Prostate gland (tissue), 2 donors: ENCODE measurements around the gene NUPR1. TPM values are rescaled to one million over a fixed set of nuclear protein-coding genes. Genes with fewer than 3 reads are reported as not detected.
A peak's percentile ranks its signal among the peaks of the same experiment; 100 is the strongest.

ENCODE experiments used
- DNase-seq: peaks from one replicate; pipeline ENCODE4 v3.0.0-alpha.2; 2019; ENCODE audit warnings: low spot score
- H3K27ac ChIP-seq, 2 donors: fragments of 200-600 bp; sonication (generic); 2 replicates each; pipeline ENCODE4 v1.5.1; 2017 to 2019
- H3K27me3 ChIP-seq: fragments of 200-600 bp; sonication (generic); replicated peaks from 2 replicates; pipeline ENCODE4 v1.5.1; 2019; ENCODE audit not compliant: insufficient read depth
- H3K36me3 ChIP-seq, 2 donors: fragments of 200-600 bp; sonication (generic); 1 replicate in 1 of 2; 2 replicates in 1 of 2; pipeline versions ENCODE4 v1.5.1 to v1.8.1; 2017 to 2019
- H3K4me1 ChIP-seq: fragments of 200-600 bp; sonication (generic); replicated peaks from 2 replicates; pipeline ENCODE4 v1.5.1; 2019
- H3K4me3 ChIP-seq, 2 donors: fragments of 200-600 bp; sonication (generic); 2 replicates each; pipeline ENCODE4 v1.5.1; 2017 to 2019
- H3K9me3 ChIP-seq: fragments of 200-600 bp; sonication (generic); 2 replicates; pipeline ENCODE4 v1.5.1; 2017
- POLR2A ChIP-seq: fragments of 450-650 bp; IDR thresholded peaks from one replicate; pipeline ENCODE4 v1.6.1; 2016; ENCODE audit warnings: antibody characterized with exemption, mild to moderate bottlenecking
- POLR2AphosphoS5 ChIP-seq: sonication (generic); formaldehyde crosslinking; IDR thresholded peaks from one replicate; pipeline ENCODE4 v1.6.1; 2017; ENCODE audit warnings: antibody characterized with exemption
- WGBS: methylation state at CpG from one replicate; pipeline ENCODE4 v1.1.5; 2018; 5-methylcytosine and 5-hydroxymethylcytosine counted together
- intact Hi-C: fragments of 100-400 bp; cut with DNase I; formaldehyde crosslinking; loops from one replicate; pipeline ENCODE4 v1.14.2; 2022
- total RNA-seq, 2 donors: library from RNA; depleted of rRNA; stranded (reverse); fragments of >200 nt; gene quantifications; one replicate each; pipeline ENCODE4 v1.1.0, GENCODE V29; 2016
- TF ChIP-seq, protein P1 (sequence below), 4 experiments: fragments of 200-600 bp in 2 of 4; fragments of 450-650 bp in 2 of 4; sonication (generic) in 2 of 4; IDR thresholded peaks; 1 replicate in 3 of 4; 2 replicates in 1 of 4; pipeline ENCODE4 v1.5.1; 2016 to 2019; ENCODE audit warnings: antibody characterized with exemption in 4 of 4, mild to moderate bottlenecking in 2 of 4, moderate library complexity in 2 of 4

Gene NUPR1, protein sequence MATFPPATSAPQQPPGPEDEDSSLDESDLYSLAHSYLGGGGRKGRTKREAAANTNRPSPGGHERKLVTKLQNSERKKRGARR
- total RNA-seq: 100 to 1,000 TPM in 1 of 2 donors, 10 to 100 TPM in 1; 79.6 to 107 TPM

DNA sequence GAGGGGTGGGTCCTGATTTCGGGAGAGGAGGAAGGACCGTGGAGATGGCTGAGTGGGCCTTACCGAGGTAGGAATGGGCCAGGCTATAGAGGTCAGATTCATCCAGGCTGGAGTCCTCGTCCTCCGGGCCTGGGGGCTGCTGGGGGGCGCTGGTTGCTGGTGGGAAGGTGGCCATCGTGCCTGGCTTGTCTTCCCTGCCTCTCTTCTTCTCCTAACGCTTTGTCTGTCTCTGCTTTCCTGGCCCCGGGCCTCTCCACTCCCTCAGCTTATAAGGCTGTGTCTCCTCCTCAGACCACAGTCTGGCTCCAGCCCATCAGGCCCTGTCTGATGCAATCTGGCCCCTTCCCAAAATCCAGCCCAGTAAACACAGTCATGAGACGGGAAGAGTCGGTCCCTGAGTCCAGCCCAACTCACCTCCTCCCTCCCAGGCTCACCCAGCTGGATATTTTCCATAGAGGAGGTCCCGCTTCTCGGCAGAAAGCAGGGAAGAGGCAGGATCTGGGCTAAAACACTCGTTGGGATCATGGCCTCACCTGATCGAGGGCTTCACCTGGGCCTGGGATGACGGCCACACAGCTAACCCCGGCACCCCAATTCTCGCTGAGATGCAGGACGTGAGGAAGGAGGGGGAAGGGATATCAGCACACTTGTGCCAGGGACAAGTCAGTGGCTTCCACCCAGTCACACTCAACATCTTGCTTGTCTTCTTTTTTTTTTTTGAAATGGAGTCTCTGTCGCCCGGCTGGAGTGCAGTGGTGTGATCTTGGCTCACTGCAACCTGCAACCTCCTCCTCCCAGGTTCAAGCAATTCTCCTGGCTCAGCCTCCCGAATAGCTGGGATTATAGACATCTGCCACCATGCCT lies at the start of gene NUPR1:
Gene NUPR1, minus strand, starts transcription at position 242 of the 864 bp plus-strand sequence. Its CDS starts 67 bp downstream, at position 175.
- Histone ChIP-seq H3K27me3 (no peaks in the 10 kb centered on the region), H3K27ac (peak within 1 kb of the TSS; percentile 94 to 95), H3K4me1 (no peaks in the 10 kb centered on the region), H3K4me3 (peak within 1 kb of the TSS; percentile 36 to 49), H3K9me3 (no peaks in the 10 kb centered on the region), H3K36me3 (no peaks in the 10 kb centered on the region)
- TF ChIP-seq POLR2AphosphoS5: peak; percentile 100
- TF ChIP-seq, protein P1, sequence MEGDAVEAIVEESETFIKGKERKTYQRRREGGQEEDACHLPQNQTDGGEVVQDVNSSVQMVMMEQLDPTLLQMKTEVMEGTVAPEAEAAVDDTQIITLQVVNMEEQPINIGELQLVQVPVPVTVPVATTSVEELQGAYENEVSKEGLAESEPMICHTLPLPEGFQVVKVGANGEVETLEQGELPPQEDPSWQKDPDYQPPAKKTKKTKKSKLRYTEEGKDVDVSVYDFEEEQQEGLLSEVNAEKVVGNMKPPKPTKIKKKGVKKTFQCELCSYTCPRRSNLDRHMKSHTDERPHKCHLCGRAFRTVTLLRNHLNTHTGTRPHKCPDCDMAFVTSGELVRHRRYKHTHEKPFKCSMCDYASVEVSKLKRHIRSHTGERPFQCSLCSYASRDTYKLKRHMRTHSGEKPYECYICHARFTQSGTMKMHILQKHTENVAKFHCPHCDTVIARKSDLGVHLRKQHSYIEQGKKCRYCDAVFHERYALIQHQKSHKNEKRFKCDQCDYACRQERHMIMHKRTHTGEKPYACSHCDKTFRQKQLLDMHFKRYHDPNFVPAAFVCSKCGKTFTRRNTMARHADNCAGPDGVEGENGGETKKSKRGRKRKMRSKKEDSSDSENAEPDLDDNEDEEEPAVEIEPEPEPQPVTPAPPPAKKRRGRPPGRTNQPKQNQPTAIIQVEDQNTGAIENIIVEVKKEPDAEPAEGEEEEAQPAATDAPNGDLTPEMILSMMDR (IDR thresholded peaks at IDR 0.05): no peak
- TF ChIP-seq POLR2A: peak; percentile 93
- intact Hi-C loops: loop anchor here (5.0 kb wide), 1 partner anchor 47 kb away; the partner anchor contains the start of genes APOBR and CLN3
- WGBS: 7% methylated on average over 22 of the region's 22 CpGs
- DNase-seq: peak; percentile 99

DNA sequence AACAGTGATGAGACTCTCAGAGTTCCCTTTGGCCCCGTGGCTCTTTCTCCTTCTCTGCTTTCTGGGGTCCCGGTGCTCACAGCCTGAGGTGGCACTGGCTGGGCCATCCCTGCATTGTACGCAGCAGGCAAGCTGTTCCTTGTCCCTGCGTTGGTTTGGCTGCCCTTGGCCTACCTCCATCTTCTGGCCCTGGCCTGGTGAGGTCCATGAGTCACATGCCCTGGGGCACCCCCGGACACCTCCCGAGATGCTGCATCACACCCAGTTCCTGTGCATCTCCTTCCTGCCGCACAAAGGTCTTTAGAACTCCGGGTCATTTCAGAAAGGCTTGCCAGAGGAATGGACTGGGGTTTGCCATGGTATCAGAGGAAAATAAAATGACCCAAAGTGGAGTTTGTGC lies 48.6 kb upstream of the NUPR1 start:
- intact Hi-C loops: loop anchor here (10.0 kb wide), 1 partner anchor 283 kb away; no protein-coding TSS in a partner anchor
- WGBS: 81% methylated on average over 8 of the region's 8 CpGs
- no peaks in the 10 kb centered on the region for H3K27me3 ChIP-seq
- H3K4me1 ChIP-seq: no peaks in the 10 kb centered on the region
- DNase-seq: no peak
- H3K36me3 ChIP-seq: peaks cover 12% of the 10 kb centered on the region in 2 donors
- TF ChIP-seq, protein P1 (IDR thresholded peaks at IDR 0.05): no peak
- TF ChIP-seq POLR2A: no peak
- no peak for TF ChIP-seq POLR2AphosphoS5
- no peak overlapping the region for H3K27ac ChIP-seq
- H3K4me3 ChIP-seq: no peak overlapping the region
- no peaks in the 10 kb centered on the region for H3K9me3 ChIP-seq

DNA sequence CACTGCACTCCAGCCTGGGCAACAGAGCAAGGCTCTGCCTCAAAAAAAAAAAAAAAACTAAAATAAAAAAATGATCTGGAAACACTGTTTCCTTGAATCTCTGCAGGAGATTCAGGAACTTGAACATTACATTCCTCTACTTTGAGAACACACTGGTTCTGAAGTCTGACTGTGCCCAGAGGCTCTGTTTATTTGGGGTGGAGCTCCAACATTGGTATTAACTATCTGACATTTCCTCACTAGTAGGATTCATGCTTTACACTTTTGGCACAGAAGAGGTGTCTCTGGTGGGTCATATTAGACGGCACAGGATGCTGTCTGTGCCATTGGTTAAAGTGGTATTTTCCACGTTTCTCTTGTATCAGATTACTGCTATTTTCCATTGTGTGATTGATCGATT lies 47.7 kb upstream of the NUPR1 start:
- no peak overlapping the region for H3K4me3 ChIP-seq
- H3K4me1 ChIP-seq: no peaks in the 10 kb centered on the region
- H3K36me3 ChIP-seq: peaks cover 12 to 20% of the 10 kb centered on the region in 2 donors
- DNase-seq: no peak
- no peak overlapping the region for H3K27ac ChIP-seq
- intact Hi-C loops: loop anchor here (10.0 kb wide), 1 partner anchor 282 kb away; no protein-coding TSS in a partner anchor
- WGBS: 76% methylated on average over 3 of the region's 3 CpGs
- H3K27me3 ChIP-seq: no peaks in the 10 kb centered on the region
- no peaks in the 10 kb centered on the region for H3K9me3 ChIP-seq
- TF ChIP-seq POLR2AphosphoS5: no peak
- TF ChIP-seq, protein P1 (IDR thresholded peaks at IDR 0.05): no peak
- no peak for TF ChIP-seq POLR2A

DNA sequence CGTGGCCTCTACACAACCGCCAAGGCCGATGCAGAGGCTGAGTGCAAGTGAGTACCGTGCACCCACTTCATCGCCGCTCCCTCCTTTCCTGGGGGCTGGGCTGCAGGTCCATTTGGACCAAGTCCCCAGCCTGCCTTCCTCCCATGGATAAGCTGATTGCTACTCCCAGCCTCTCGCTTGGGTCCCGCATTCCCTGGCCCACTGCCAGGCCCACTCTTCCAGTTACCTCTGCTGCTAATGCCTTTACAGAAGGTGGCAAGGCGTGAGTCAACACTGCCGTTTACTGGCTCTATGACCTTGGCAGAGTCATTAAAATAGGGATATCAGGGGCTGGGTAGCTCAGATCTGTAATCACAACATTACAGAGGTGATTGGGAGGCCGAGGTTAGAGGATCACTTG lies 46.9 kb upstream of the NUPR1 start:
- H3K36me3 ChIP-seq: peaks cover 12 to 16% of the 10 kb centered on the region in 2 donors
- no peak overlapping the region for H3K27ac ChIP-seq
- no peaks in the 10 kb centered on the region for H3K27me3 ChIP-seq
- intact Hi-C loops: loop anchor here (10.0 kb wide), 1 partner anchor 281 kb away; no protein-coding TSS in a partner anchor
- H3K4me1 ChIP-seq: no peaks in the 10 kb centered on the region
- 85% methylated on average over 11 of the region's 11 CpGs for WGBS
- no peak for DNase-seq
- H3K9me3 ChIP-seq: no peaks in the 10 kb centered on the region
- H3K4me3 ChIP-seq: no peak overlapping the region
- no peak for TF ChIP-seq POLR2A
- no peak for TF ChIP-seq POLR2AphosphoS5
- TF ChIP-seq, protein P1 (IDR thresholded peaks at IDR 0.05): no peak
